ENCODE results near the gene HLA-DQA1.
"Not testable (repeated sequence)": the region's sequence is repeated elsewhere in the genome, so short reads cannot be mapped to it uniquely, and the experiment has no call there.

The HLA-DQA1 gene

DNA sequence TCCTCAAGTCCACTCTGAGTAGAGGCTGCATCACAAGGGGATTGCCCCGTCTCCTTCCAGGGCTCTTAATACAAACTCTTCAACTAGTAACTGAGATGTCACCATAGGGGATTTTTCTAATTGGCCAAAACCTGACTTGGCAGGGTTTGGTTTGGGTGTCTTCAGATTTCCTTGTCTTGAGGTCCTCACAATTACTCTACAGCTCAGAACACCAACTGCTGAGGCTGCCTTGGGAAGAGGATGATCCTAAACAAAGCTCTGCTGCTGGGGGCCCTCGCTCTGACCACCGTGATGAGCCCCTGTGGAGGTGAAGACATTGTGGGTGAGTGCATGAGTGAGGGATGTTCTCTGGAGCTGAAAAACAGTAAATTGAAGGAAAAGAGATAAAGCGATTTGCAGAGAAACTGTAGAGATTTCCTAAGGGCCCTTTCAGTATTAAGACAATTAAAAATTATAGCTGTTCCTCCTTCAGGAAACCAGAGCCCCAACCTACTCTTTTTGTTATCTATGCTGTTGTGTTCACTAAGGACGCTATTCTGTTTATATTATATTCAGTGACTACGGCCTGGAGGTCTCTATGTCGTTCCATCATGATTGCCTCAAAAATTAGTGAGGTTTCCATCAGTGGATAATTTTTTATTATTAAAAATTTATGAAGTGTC, at the start of gene HLA-DQA1:
Gene HLA-DQA1 (plus strand): TSS at position 188 of the 662 bp plus-strand sequence. CDS start 53 bp downstream, at position 241.
- H3K9ac ChIP-seq (ENCODE audit: low read depth, low read length): no peak within 1 kb of the TSS
- H3K9me3 ChIP-seq (ENCODE audit: insufficient read depth, low read depth, low read length): no peaks in the 10 kb centered on the region
- H3K4me1 ChIP-seq (ENCODE audit: insufficient read depth, low read length): no peaks in the 10 kb centered on the region
- no peaks in the 10 kb centered on the region for H3K27me3 ChIP-seq (ENCODE audit: insufficient read depth, low read length)
- H3K27ac ChIP-seq (ENCODE audit: low read length): no peak within 1 kb of the TSS
- H3K4me3 ChIP-seq (ENCODE audit: low read length): no peak within 1 kb of the TSS
- no peaks in the 10 kb centered on the region for H3K36me3 ChIP-seq (ENCODE audit: insufficient read depth, low read depth, low read length)

DNA sequence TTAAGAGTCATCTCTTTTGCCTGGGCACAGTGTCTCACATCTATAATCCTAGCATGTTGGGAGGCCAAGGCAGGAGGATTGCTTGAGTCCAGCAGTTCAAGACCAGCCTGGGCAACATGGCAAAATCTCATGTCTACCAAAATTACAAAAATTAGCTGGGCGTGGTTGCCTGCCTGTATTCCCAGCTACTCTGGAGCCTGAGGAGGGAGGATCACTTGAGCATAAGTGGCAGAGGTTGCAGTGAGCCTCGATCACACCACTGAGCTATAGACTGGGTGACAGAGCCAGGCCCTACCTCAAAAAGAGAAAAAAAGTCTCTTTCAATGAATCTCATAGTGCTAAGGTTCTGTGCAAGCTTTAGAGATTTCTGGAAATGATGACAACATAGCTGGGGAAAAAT, 49.0 kb upstream of the HLA-DQA1 start:
- no peaks in the 10 kb centered on the region for H3K36me3 ChIP-seq (ENCODE audit: insufficient read depth, low read depth, low read length)
- no peaks in the 10 kb centered on the region for H3K4me1 ChIP-seq (ENCODE audit: insufficient read depth, low read length)
- no peak overlapping the region for H3K9ac ChIP-seq (ENCODE audit: low read depth, low read length)
- no peak overlapping the region for H3K4me3 ChIP-seq (ENCODE audit: low read length)
- no peaks in the 10 kb centered on the region for H3K27me3 ChIP-seq (ENCODE audit: insufficient read depth, low read length)
- no peak overlapping the region for H3K27ac ChIP-seq (ENCODE audit: low read length)
- no peaks in the 10 kb centered on the region for H3K9me3 ChIP-seq (ENCODE audit: insufficient read depth, low read depth, low read length)

DNA sequence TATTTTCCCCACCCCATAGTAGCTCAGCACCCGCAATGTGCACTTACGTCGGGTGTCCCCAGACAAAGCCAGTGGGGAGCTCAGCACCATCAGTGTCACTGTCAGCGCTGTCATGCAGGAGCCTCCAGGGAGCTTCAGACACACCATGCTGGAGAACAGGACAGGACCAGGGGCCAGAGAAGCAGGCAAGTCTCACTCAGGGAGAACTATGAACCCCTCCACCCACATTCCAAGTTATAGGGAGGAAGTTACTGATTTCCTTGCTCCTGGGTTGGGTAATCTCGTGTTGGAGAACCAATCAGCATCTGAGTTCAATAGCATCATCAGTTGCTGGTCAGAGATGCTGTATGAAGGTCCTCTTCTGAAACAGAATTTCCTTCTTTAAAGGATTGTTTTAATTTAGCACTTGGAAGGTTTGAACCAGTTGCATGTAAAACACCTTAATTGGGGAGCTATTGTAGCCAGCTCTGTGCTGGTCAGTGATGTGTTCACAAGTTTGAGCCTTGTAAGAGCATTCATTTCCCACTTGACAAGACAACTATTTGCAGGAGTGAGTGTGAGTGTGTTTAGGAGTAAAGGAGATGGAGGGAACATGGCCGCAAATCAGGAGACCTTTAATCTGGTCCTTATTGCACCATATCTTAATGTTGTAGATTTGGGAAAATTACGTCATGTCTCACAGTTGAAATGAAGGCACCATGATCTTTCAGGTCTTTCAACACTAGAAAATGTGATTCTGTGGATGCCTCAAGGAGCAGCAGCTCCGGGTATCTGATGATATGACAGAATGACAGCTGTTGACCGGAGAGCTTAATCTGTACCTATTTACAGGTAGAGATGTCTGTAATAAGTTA, 47.4 kb upstream of the HLA-DQA1 start, which contains the start of gene HLA-DRB1:
Gene HLA-DRB1 (minus strand): TSS at position 253 of the 854 bp plus-strand sequence. CDS start 106 bp downstream, at position 147.
- no peaks in the 10 kb centered on the region for H3K36me3 ChIP-seq (ENCODE audit: insufficient read depth, low read depth, low read length)
- no peaks in the 10 kb centered on the region for H3K4me1 ChIP-seq (ENCODE audit: insufficient read depth, low read length)
- no peak within 1 kb of the TSS for H3K9ac ChIP-seq (ENCODE audit: low read depth, low read length)
- H3K27ac ChIP-seq (ENCODE audit: low read length): no peak within 1 kb of the TSS
- H3K4me3 ChIP-seq (ENCODE audit: low read length): no peak within 1 kb of the TSS
- H3K27me3 ChIP-seq (ENCODE audit: insufficient read depth, low read length): no peaks in the 10 kb centered on the region
- no peaks in the 10 kb centered on the region for H3K9me3 ChIP-seq (ENCODE audit: insufficient read depth, low read depth, low read length)

DNA sequence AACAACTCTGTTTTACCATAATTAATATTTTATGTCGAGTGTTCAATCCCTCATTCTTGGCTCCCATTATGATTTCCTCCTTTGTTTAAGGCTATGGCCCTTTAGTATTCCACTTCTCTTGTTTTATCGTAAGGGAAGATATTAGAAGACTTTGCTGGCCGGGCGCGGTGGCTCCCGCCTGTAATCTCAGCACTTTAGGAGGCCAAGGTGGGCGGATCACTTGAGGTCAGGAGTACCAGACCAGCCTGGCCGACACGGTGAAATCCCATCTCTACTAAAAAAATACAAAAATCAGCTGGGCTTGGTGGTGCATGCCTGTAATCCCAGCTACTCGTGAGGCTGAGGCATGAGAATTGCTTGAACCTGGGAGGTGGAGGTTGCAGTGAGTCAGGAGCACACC, 46.5 kb upstream of the HLA-DQA1 start:
- H3K27me3 ChIP-seq (ENCODE audit: insufficient read depth, low read length); H3K4me3 ChIP-seq (ENCODE audit: low read length); H3K9ac ChIP-seq (ENCODE audit: low read depth, low read length); H3K9me3 ChIP-seq (ENCODE audit: insufficient read depth, low read depth, low read length); H3K4me1 ChIP-seq (ENCODE audit: insufficient read depth, low read length); H3K27ac ChIP-seq (ENCODE audit: low read length); H3K36me3 ChIP-seq (ENCODE audit: insufficient read depth, low read depth, low read length): not testable (repeated sequence)

DNA sequence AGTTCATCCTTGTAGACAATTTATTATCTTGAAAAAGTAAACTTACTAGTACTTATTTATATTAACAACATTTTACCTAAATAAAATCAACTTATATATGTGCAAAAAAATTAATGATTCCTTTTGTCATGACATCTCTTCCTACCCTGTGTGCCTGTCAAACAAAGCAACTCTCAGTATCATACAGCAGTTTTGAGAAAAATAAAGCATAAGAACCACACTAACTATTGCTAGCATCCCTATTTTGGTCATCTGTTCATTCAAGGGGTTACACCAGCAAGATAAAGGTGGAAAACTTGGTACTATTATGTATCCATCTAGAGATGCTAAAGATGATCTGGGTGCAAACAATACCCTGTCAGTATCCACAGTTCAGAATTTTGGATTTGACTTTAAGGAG, 40.2 kb upstream of the HLA-DQA1 start:
- H3K9ac ChIP-seq (ENCODE audit: low read depth, low read length): no peak overlapping the region
- no peaks in the 10 kb centered on the region for H3K36me3 ChIP-seq (ENCODE audit: insufficient read depth, low read depth, low read length)
- H3K4me1 ChIP-seq (ENCODE audit: insufficient read depth, low read length): no peaks in the 10 kb centered on the region
- no peaks in the 10 kb centered on the region for H3K27me3 ChIP-seq (ENCODE audit: insufficient read depth, low read length)
- no peak overlapping the region for H3K27ac ChIP-seq (ENCODE audit: low read length)
- no peaks in the 10 kb centered on the region for H3K9me3 ChIP-seq (ENCODE audit: insufficient read depth, low read depth, low read length)
- no peak overlapping the region for H3K4me3 ChIP-seq (ENCODE audit: low read length)

DNA sequence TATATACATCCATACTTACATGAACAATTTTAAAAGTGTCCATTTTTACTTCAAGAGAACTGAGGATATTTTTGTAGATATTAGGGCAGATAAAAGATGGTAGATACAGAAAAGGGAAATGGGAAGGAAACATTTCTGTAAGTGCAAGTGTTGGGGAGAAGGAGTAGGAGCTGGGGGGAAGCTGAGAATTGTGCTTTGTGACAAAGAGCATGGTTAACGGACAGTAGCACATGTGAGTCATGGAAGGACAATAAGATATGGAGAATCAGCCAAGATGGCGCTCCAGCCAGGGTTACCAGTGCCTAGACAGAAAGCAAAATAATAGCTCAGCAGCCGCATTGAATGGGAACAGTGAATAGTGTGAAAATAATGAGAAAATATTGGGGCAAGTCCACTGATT, 34.8 kb upstream of the HLA-DQA1 start:
- Histone ChIP-seq H3K9ac (ENCODE audit: low read depth, low read length) (no peak overlapping the region), H3K4me3 (ENCODE audit: low read length) (no peak overlapping the region), H3K27ac (ENCODE audit: low read length) (no peak overlapping the region), H3K27me3 (ENCODE audit: insufficient read depth, low read length) (no peaks in the 10 kb centered on the region), H3K4me1 (ENCODE audit: insufficient read depth, low read length) (no peaks in the 10 kb centered on the region), H3K36me3 (ENCODE audit: insufficient read depth, low read depth, low read length) (no peaks in the 10 kb centered on the region), H3K9me3 (ENCODE audit: insufficient read depth, low read depth, low read length) (no peaks in the 10 kb centered on the region)

DNA sequence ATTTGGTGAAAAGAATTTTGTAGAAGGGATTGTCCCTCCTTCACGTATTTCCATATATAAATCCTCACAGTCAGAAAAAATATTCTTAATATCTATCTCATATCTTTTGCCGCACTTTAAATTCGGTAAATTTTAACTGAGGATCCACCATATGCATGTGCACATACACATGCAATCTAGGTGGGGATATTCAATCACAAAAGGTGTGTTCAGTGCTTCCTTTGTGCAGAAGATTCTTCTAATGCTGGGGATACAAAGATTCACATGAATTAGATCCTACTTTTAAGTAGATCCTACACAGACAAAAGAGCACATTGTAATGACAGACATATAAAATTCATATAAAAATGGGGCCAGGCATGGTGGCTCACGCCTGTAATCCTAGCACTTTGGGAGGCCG, 34.0 kb upstream of the HLA-DQA1 start:
- Histone ChIP-seq H3K27me3 (ENCODE audit: insufficient read depth, low read length) (no peaks in the 10 kb centered on the region), H3K9me3 (ENCODE audit: insufficient read depth, low read depth, low read length) (no peaks in the 10 kb centered on the region), H3K27ac (ENCODE audit: low read length) (no peak overlapping the region), H3K4me1 (ENCODE audit: insufficient read depth, low read length) (no peaks in the 10 kb centered on the region), H3K4me3 (ENCODE audit: low read length) (no peak overlapping the region), H3K36me3 (ENCODE audit: insufficient read depth, low read depth, low read length) (no peaks in the 10 kb centered on the region), H3K9ac (ENCODE audit: low read depth, low read length) (no peak overlapping the region)

DNA sequence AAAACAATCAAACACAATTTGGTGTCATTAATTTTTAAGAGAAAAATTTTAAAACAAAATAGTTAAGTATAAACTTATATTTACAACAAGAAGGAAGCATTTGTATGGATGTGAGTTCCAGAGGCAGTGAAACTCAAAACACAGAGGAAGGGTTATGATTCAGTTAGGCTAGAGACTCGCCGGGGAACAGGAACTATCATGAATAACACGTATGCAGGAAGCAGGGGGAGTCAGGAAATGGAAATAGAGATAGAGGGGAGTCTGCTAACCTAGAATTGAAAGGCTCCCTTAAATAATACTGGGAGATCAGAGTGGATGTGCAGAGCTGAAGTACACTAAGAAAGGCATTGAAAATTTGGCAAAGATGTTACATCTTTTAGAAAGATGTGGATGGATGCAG, 33.3 kb upstream of the HLA-DQA1 start:
- Histone ChIP-seq H3K27ac (ENCODE audit: low read length) (no peak overlapping the region), H3K9me3 (ENCODE audit: insufficient read depth, low read depth, low read length) (no peaks in the 10 kb centered on the region), H3K4me1 (ENCODE audit: insufficient read depth, low read length) (no peaks in the 10 kb centered on the region), H3K27me3 (ENCODE audit: insufficient read depth, low read length) (no peaks in the 10 kb centered on the region), H3K9ac (ENCODE audit: low read depth, low read length) (no peak overlapping the region), H3K36me3 (ENCODE audit: insufficient read depth, low read depth, low read length) (no peaks in the 10 kb centered on the region), H3K4me3 (ENCODE audit: low read length) (no peak overlapping the region)

DNA sequence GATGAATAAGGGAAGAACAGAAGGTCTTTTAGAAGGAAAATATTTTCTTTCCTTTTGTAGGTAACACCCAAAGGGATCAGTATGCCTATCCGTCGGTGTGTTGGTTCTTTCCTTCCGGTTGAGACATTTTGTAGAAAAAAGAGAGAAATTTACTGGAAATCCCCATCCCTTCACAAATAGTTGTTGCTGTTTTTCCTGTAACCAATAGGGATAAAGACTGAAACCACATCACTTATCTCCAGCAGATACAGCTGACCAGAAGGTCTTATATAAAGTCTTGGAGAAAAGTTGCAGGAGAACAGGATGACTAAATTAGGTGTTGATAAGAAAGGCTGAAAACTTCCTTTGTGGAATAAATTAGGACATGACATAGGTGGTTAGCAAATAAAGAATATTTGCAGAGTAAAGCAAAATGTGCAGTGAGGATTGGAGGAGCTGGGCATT, 32.8 kb upstream of the HLA-DQA1 start:
- no peaks in the 10 kb centered on the region for H3K36me3 ChIP-seq (ENCODE audit: insufficient read depth, low read depth, low read length)
- H3K4me3 ChIP-seq (ENCODE audit: low read length): no peak overlapping the region
- H3K27me3 ChIP-seq (ENCODE audit: insufficient read depth, low read length): no peaks in the 10 kb centered on the region
- no peak overlapping the region for H3K9ac ChIP-seq (ENCODE audit: low read depth, low read length)
- no peaks in the 10 kb centered on the region for H3K4me1 ChIP-seq (ENCODE audit: insufficient read depth, low read length)
- H3K27ac ChIP-seq (ENCODE audit: low read length): no peak overlapping the region
- H3K9me3 ChIP-seq (ENCODE audit: insufficient read depth, low read depth, low read length): no peaks in the 10 kb centered on the region

DNA sequence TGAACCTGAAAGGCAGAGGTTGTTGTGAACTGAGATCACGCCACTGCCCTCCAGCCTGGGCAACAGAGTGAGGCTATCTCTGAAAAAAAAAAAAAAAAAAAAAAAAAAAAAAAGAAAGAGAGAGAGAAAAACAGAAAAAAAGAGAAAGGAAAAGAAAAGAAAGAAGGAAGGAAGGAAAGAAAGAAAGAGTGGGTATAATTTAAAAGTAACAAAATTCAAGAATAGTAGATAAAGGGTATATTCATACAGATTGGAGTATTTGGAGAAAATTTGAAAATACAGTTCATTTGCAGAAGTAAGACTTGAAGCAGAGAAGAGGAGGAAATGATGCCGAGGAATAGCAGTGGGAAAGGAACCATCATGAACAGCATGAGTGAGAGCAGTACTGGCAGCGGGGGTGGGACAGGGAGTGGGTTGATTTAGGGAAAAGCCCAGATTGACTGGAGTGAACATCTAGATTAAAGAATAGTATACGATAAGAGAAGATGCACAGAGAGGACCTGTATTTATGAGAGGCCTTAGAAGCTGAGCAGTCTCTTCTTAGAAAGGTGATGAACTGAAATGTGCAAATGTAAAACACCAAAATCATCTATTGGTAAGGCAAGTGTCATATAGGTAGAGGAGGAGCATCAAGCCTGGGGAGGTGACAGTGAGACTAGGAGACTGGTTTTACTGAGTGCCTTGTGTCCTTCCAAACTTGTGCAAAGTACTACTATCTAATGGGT, 29.8 kb upstream of the HLA-DQA1 start:
- no peak overlapping the region for H3K4me3 ChIP-seq (ENCODE audit: low read length)
- H3K27me3 ChIP-seq (ENCODE audit: insufficient read depth, low read length): no peaks in the 10 kb centered on the region
- H3K4me1 ChIP-seq (ENCODE audit: insufficient read depth, low read length): no peaks in the 10 kb centered on the region; the same call in 1 of the 2 replicates
- no peak overlapping the region for H3K9ac ChIP-seq (ENCODE audit: low read depth, low read length)
- H3K27ac ChIP-seq (ENCODE audit: low read length): no peak overlapping the region
- no peaks in the 10 kb centered on the region for H3K9me3 ChIP-seq (ENCODE audit: insufficient read depth, low read depth, low read length)
- H3K36me3 ChIP-seq (ENCODE audit: insufficient read depth, low read depth, low read length): no peaks in the 10 kb centered on the region

DNA sequence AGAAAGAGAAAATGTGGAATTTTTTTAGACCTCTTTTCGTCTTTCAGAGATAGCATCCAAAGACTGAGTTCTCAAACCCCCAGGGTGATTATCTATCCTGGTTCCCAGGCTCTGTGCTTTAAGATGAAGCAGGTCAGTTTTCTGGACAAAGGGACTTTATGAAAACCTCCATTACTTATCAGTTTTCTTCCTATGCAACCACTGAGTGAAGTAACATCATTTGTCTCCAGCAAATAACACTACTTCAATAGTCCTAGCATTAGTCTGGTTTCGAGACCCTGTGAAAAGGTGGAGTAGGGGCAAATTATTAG, 29.3 kb upstream of the HLA-DQA1 start:
- no peak overlapping the region for H3K4me3 ChIP-seq (ENCODE audit: low read length)
- H3K27ac ChIP-seq (ENCODE audit: low read length): no peak overlapping the region
- H3K9ac ChIP-seq (ENCODE audit: low read depth, low read length): no peak overlapping the region

More for the DNA sequence above, 29.3 kb upstream of the HLA-DQA1 start:
- no peaks in the 10 kb centered on the region; the same call in 1 of the 2 replicates for H3K4me1 ChIP-seq (ENCODE audit: insufficient read depth, low read length)
- H3K9me3 ChIP-seq (ENCODE audit: insufficient read depth, low read depth, low read length): no peaks in the 10 kb centered on the region
- H3K36me3 ChIP-seq (ENCODE audit: insufficient read depth, low read depth, low read length): no peaks in the 10 kb centered on the region
- H3K27me3 ChIP-seq (ENCODE audit: insufficient read depth, low read length): no peaks in the 10 kb centered on the region

Data from iPS-20b (cell line).